Spinal cord (tissue), 10 donors: ENCODE results near the gene CDH13. TPM values are rescaled to one million over a fixed set of nuclear protein-coding genes. Genes with fewer than 3 reads are reported as not detected.

Experiments used
- DNase-seq, 6 donors: peaks; one replicate each; pipeline versions ENCODE4 v3.0.0 to v3.0.0-alpha.2; 2013 to 2015; ENCODE audit warnings: low spot score in 6 of 6, low read depth in 4 of 6
- H3K27ac ChIP-seq: one replicate; pipeline ENCODE4 v1.5.1; 2013; ENCODE audit warnings: low read depth, low read length, control low read depth
- H3K27me3 ChIP-seq: one replicate; pipeline ENCODE4 v1.6.1; 2013; ENCODE audit warnings: low read length; ENCODE audit not compliant: control insufficient read depth, insufficient read depth
- H3K36me3 ChIP-seq: one replicate; pipeline ENCODE4 v1.6.1; 2013; ENCODE audit warnings: low read length; ENCODE audit not compliant: control insufficient read depth, insufficient read depth
- H3K4me1 ChIP-seq: one replicate; pipeline ENCODE4 v1.6.1; 2013; ENCODE audit warnings: low read length; ENCODE audit not compliant: control insufficient read depth, insufficient read depth
- H3K4me3 ChIP-seq: one replicate; pipeline ENCODE4 v1.5.1; 2013; ENCODE audit warnings: low read depth, low read length, control low read depth
- H3K9me3 ChIP-seq: one replicate; pipeline ENCODE4 v1.6.1; 2013; ENCODE audit warnings: low read length; ENCODE audit not compliant: control insufficient read depth, insufficient read depth
- WGBS: methylation state at CpG from one replicate; pipeline ENCODE4 v1.1.5; 2013; ENCODE audit warnings: missing lambda C conversion rate; ENCODE audit not compliant: insufficient coverage; 5-methylcytosine and 5-hydroxymethylcytosine counted together
- polyA plus RNA-seq, 2 donors: library from polyadenylated mRNA; unstranded; fragments of 120-200 nt; gene quantifications; one replicate each; pipeline ENCODE4 v1.2.1, GENCODE V29; 2013; ENCODE audit not compliant: insufficient read length in 2 of 2
- total RNA-seq, 2 donors: library from RNA; depleted of rRNA in 1 of 2; stranded (reverse); fragments of 120-200 nt in 1 of 2; fragments of >200 nt in 1 of 2; gene quantifications; one replicate each; pipeline versions ENCODE4 v1.2.3 to v1.2.4, GENCODE V29; 2013 to 2014
- donor health status: healthy.

The CDH13 gene
- total and polyA plus RNA-seq, 4 donors: 34.5 to 82.3 (median 76.4) TPM

DNA sequence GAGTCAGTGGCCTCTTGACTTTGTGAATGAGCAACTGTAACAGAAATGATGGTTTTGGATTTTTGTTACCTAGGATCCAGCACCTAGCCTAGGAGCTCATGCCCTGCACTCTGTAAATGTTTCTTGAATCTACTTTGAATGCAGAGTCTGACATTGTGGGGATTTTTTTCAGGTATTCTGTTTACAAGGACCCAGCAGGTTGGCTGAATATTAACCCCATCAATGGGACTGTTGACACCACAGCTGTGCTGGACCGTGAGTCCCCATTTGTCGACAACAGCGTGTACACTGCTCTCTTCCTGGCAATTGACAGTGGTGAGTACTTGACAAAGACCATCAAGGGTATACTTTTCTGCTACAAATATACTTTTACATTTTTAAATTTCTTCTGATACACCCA is 1121.2 kb downstream of the CDH13 start:
- Histone ChIP-seq H3K27me3 (no peaks in the 10 kb centered on the region), H3K9me3 (no peaks in the 10 kb centered on the region), H3K4me1 (peaks cover 14% of the 10 kb centered on the region), H3K4me3 (no peak overlapping the region), H3K36me3 (no peaks in the 10 kb centered on the region), H3K27ac (no peak overlapping the region)
- no peak for DNase-seq
- WGBS: 67% methylated on average over 2 of the region's 3 CpGs

DNA sequence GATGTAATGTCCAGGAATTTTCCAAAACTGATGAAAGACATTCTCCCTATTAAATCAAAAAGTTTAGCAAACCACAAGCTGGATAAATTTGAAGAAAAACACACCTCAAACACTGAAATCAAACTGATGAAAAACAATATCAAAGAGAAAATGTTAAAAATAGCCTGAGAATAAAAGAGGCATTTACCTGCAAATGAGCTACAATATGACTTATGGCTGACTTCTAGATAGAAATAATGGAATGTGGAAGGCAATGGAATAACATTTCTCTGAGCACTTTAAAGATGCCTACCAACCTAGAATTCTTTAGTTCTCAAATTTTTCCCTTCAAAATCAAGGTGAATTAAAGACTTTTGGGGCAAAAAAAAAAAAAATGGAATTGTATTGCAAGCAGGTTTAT is 1128.6 kb downstream of the CDH13 start:
- H3K27me3 ChIP-seq: no peaks in the 10 kb centered on the region
- no peaks in the 10 kb centered on the region for H3K4me1 ChIP-seq

DNA sequence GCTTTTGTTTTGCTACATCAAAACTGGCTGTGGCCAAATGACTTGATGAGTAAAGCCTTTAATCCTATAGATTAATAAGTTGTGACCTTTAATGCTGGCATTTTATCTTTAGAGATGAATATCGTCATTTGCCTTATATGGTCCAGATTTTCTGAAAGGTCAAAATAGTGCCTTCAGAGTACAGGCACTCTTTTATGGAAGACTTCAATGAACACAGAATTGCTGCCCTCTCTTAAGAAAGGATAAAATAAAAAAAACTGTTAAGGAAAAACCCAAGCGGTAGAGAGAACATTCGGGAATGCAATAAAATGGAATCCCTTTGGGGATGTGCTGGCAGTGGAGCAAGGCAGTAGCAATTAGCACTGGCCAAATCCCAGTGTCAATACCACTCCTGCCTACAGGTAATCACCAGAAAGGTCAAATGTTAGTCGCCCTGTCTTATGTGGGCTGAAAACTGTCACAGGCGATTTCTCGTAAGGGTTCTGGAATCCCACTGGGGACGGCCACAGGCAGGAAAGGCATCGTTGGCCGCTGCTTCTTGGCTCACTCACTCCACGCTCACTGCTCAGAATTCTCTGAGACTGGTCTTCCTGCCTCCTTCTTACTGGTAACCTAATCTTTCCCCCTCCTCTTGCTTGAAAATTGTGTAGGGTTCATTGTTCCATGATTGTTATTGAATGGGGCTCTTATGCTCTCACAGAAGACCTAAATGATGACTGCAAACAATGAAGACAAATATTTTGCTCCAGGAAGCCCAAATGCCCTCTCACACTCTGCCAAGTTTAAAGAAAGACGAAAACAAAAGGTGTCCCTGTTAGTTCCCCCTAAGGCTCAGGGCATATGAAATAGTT is 1135.6 kb downstream of the CDH13 start:
- Histone ChIP-seq H3K4me3 (no peak overlapping the region), H3K27me3 (no peaks in the 10 kb centered on the region), H3K4me1 (no peaks in the 10 kb centered on the region), H3K9me3 (peaks cover 2% of the 10 kb centered on the region), H3K36me3 (no peaks in the 10 kb centered on the region), H3K27ac (no peak overlapping the region)
- WGBS: 58% methylated on average over 8 of the region's 11 CpGs
- DNase-seq: peak in 1 of 6 donors; percentile 33

More for the DNA sequence above, 1128.6 kb downstream of the CDH13 start:
- peaks cover 5% of the 10 kb centered on the region for H3K9me3 ChIP-seq
- H3K36me3 ChIP-seq: no peaks in the 10 kb centered on the region
- H3K4me3 ChIP-seq: no peak overlapping the region
- DNase-seq: no peak
- H3K27ac ChIP-seq: no peak overlapping the region

DNA sequence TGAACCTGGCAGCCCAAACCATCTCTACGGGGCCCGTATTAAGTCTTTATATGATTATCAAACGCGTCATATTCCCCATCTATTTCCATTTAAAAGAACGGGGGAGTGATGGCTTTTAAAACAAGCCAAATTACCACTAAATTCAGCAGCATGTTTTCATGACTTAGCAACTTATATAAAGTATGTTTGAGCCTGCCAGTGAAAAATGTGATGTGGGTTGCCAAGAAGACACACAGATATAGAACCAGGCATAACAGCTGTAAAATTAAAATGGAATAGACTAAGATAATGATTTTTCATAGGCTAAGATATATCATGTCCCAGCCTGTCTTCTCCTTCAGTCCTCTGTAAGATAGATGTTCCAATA is 1136.2 kb downstream of the CDH13 start:
- H3K4me1 ChIP-seq: no peaks in the 10 kb centered on the region
- H3K36me3 ChIP-seq: no peaks in the 10 kb centered on the region
- no peak overlapping the region for H3K27ac ChIP-seq
- no peaks in the 10 kb centered on the region for H3K27me3 ChIP-seq
- H3K9me3 ChIP-seq: peaks cover 2% of the 10 kb centered on the region
- DNase-seq: peak in 1 of 6 donors; percentile 44
- no peak overlapping the region for H3K4me3 ChIP-seq
- WGBS: no CpG with 5 or more reads among the region's 5 CpGs

DNA sequence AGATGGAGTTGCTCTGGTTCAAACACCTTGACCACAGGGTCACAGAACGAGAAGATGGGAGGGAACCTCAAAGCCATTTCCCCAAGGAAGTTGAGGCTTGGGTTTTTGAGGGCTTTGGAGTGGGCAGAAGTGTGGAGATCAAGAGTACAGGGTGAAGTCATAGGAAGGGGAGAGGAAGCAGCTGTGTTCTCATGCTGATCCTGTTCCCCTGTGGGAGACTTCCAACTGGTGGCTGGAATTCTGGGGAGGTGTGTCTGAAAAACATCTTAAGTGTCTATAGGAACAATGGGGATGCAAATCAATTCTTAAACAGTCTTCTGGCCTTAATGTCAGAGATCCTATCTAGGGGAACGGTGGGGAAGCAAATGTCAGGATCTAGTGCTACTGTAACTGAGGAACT is 1142.2 kb downstream of the CDH13 start:
- no peak overlapping the region for H3K4me3 ChIP-seq
- H3K27me3 ChIP-seq: no peaks in the 10 kb centered on the region
- no peak for DNase-seq
- H3K36me3 ChIP-seq: no peaks in the 10 kb centered on the region
- no peaks in the 10 kb centered on the region for H3K4me1 ChIP-seq
- H3K27ac ChIP-seq: no peak overlapping the region
- H3K9me3 ChIP-seq: no peaks in the 10 kb centered on the region
- 67% methylated on average over 2 of the region's 2 CpGs for WGBS

DNA sequence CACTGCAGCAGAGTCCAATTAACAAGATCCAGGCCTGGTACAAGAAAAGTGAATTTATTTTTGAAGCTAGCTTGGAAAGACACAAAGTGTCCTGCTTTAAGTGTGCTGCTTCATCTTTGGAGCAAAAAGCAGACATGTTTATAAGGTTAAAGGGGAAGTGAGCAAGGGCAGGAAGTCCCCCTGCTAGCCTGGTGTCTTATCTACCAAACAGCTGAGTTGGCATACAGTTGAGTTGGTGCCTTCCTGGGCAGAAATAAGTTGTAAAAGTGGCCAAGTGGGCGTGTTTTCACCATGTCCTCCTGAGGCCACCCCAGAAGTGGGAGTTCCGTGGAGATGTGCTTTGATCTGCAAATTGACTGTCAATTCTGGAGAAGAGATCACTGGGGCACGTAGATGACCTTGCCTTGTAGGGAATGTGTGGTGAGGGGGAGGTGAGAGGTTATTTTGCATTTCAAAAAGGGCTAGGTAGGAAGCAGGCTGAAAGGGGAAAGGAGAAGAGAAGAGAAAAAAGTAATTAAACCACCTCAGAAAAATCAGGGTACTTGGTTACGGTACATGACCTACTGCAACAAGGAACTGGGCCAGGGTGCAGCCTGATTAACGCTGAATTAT is 1142.7 kb downstream of the CDH13 start:
- Histone ChIP-seq H3K4me1 (no peaks in the 10 kb centered on the region), H3K27me3 (no peaks in the 10 kb centered on the region), H3K4me3 (no peak overlapping the region), H3K27ac (no peak overlapping the region), H3K36me3 (no peaks in the 10 kb centered on the region), H3K9me3 (no peaks in the 10 kb centered on the region)
- DNase-seq: no peak
- WGBS: 61% methylated on average over 4 of the region's 5 CpGs

DNA sequence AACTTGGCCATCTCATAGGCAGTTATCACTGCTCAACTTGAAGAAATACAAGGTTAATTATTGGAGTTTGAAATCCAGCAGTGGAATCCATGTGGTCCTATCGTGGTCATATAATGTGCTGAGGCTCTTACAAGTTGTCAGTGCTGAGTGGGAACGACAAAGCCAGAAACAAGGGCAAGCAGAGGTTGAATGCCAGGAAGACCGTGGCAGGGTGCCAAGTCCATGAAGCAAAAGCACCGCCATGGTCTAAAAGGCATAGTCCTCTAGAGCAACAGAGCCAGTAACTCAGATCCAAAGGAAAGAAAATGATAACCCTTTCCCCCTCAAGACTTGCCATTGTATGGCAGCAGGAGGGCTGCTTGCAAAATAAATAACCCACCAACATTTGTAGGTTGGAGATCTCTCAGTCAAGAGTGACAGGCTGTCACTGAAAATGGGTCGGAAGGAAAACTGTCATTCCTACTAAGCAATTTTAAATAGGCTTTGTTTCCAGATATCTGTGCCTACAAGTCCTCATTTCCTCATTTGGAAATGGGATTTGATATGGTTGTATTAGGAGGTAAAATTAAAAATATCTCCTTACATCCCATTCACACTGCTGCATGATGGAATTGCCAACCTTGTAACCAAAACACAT is 1144.7 kb downstream of the CDH13 start:
- 40% methylated on average over 4 of the region's 5 CpGs for WGBS
- Histone ChIP-seq H3K4me1 (no peaks in the 10 kb centered on the region), H3K4me3 (no peak overlapping the region), H3K36me3 (no peaks in the 10 kb centered on the region), H3K9me3 (no peaks in the 10 kb centered on the region), H3K27me3 (no peaks in the 10 kb centered on the region), H3K27ac (no peak overlapping the region)
- DNase-seq: peak in 3 of 6 donors; percentile 17 to 66 (median 64)

DNA sequence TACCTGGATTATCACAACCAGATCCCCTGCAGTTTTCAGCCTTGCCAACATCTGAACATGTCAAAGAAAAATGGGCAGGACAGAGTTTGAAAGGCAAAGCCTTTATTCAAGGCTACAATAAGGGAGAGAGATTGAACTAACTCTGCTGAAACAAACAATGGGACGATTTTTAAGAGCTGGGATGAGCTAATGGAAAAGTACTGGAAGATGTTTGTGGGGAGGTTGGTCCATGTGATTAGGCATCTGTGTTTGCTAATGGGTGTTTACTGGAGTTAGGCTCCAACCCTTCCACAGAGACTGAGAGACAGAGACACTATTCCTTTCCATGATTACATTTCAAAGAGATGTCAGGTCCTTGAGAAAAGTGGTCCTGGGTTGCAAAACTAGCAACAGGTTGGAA is 1146.0 kb downstream of the CDH13 start:
- 100% methylated on average over 1 of the region's 1 CpG for WGBS
- Histone ChIP-seq H3K4me1 (no peaks in the 10 kb centered on the region), H3K9me3 (no peaks in the 10 kb centered on the region), H3K27ac (no peak overlapping the region), H3K27me3 (no peaks in the 10 kb centered on the region), H3K36me3 (no peaks in the 10 kb centered on the region), H3K4me3 (no peak overlapping the region)
- DNase-seq: no peak

DNA sequence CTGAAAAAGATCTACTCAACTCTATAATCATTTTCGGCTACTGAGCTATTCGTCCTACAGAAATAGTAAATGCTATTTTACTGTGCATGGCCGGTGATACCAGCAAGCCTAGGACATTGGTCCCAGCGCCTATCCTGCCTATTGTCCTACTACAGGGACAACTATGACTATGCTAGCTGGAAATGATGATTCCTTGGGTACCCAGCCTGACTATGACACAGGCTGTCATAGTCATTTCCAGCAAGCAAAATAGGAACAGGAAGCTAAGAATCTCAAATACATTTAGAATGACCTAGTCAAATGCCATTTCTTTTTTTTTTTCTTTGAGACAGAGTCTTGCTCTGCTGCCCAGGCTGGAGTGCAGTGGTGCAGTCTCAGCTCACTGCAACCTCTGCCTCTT is 1147.3 kb downstream of the CDH13 start:
- DNase-seq: no peak
- Histone ChIP-seq H3K4me3 (no peak overlapping the region), H3K27me3 (no peaks in the 10 kb centered on the region), H3K4me1 (no peaks in the 10 kb centered on the region), H3K9me3 (no peaks in the 10 kb centered on the region), H3K36me3 (no peaks in the 10 kb centered on the region), H3K27ac (no peak overlapping the region)
- 84% methylated on average over 4 of the region's 4 CpGs for WGBS
